HL-60 (cell line): ENCODE measurements around the gene NLK.
A peak's percentile ranks its signal among the peaks of the same experiment; 100 is the strongest.

Source experiments
- DNase-seq, 2 experiments: peaks; one replicate each; pipeline ENCODE4 v3.0.0-alpha.2; 2010 to 2020; ENCODE audit warnings: low read depth in 1 of 2, low spot score in 1 of 2
- H3K27ac ChIP-seq: fragments of 250-450 bp; sonication (Bioruptor Pico); replicated peaks from 2 replicates; pipeline ENCODE4 v1.5.1; 2020; ENCODE audit warnings: mild to moderate bottlenecking, moderate library complexity
- H3K27me3 ChIP-seq: fragments of 250-450 bp; sonication (Bioruptor Pico); 2 replicates; pipeline ENCODE4 v1.5.1; 2021; ENCODE audit warnings: mild to moderate bottlenecking, moderate library complexity; ENCODE audit not compliant: insufficient read depth, poor library complexity, severe bottlenecking
- H3K4me3 ChIP-seq: replicated peaks from 2 replicates; pipeline ENCODE4 v1.5.1; 2011; ENCODE audit warnings: mild to moderate bottlenecking, control low read depth, low read length; ENCODE audit not compliant: insufficient read depth
- GABPA ChIP-seq: IDR thresholded peaks from 2 replicates; pipeline ENCODE4 v1.6.1; 2012; ENCODE audit warnings: low read depth
- POLR2AphosphoS5 ChIP-seq: IDR thresholded peaks from 2 replicates; pipeline ENCODE4 v1.6.1; 2012; ENCODE audit warnings: low read depth
- REST ChIP-seq: IDR thresholded peaks from 2 replicates; pipeline ENCODE4 v1.6.1; 2012; ENCODE audit warnings: low read depth; ENCODE audit not compliant: insufficient replicate concordance
- SPI1 ChIP-seq: IDR thresholded peaks from 2 replicates; pipeline ENCODE4 v1.6.1; 2012; ENCODE audit warnings: low read depth, mild to moderate bottlenecking, borderline replicate concordance
- TF ChIP-seq, protein P1 (sequence below): IDR thresholded peaks from one replicate; pipeline ENCODE4 v1.5.1; 2011; ENCODE audit warnings: low read length, control low read depth, inconsistent platforms; ENCODE audit not compliant: insufficient read depth

Gene NLK

GRCh38 chr17:28039251-28039650 is 3.2 kb upstream of the NLK start:
- Histone ChIP-seq H3K27ac (no peak overlapping the region), H3K27me3 (no peaks in the 10 kb centered on the region), H3K4me3 (no peak overlapping the region)
- no peak for TF ChIP-seq POLR2AphosphoS5
- no peak for TF ChIP-seq REST
- TF ChIP-seq, protein P1, sequence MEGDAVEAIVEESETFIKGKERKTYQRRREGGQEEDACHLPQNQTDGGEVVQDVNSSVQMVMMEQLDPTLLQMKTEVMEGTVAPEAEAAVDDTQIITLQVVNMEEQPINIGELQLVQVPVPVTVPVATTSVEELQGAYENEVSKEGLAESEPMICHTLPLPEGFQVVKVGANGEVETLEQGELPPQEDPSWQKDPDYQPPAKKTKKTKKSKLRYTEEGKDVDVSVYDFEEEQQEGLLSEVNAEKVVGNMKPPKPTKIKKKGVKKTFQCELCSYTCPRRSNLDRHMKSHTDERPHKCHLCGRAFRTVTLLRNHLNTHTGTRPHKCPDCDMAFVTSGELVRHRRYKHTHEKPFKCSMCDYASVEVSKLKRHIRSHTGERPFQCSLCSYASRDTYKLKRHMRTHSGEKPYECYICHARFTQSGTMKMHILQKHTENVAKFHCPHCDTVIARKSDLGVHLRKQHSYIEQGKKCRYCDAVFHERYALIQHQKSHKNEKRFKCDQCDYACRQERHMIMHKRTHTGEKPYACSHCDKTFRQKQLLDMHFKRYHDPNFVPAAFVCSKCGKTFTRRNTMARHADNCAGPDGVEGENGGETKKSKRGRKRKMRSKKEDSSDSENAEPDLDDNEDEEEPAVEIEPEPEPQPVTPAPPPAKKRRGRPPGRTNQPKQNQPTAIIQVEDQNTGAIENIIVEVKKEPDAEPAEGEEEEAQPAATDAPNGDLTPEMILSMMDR = no peak
- no peak for TF ChIP-seq GABPA
- no peak for TF ChIP-seq SPI1
- no peak for DNase-seq

DNA sequence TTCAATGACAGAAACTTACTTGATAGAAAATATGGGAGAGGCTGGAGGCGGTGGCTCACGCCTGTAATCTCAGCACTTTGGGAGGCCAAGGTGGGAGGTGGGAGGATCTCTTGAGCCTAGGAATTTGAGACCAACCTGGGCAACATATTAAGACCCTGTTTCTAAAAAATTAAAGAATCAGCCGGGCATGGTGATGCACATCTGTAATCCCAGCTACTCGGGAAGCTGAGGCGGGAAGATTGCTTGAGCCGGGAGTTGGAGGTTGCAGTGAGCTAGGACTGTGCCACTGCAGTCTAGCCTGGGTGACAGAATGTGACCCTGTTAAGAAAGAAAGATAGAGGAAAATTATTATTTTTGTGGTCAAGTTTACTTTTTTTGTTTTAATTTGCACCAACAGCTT is 2.1 kb upstream of the NLK start:
- Histone ChIP-seq H3K4me3 (peak overlapping the region; percentile 32), H3K27me3 (no peaks in the 10 kb centered on the region), H3K27ac (no peak overlapping the region)
- TF ChIP-seq SPI1 = no peak
- TF ChIP-seq, protein P1 = no peak
- TF ChIP-seq POLR2AphosphoS5 = no peak
- TF ChIP-seq REST = no peak
- TF ChIP-seq GABPA = no peak
- DNase-seq = no peak

DNA sequence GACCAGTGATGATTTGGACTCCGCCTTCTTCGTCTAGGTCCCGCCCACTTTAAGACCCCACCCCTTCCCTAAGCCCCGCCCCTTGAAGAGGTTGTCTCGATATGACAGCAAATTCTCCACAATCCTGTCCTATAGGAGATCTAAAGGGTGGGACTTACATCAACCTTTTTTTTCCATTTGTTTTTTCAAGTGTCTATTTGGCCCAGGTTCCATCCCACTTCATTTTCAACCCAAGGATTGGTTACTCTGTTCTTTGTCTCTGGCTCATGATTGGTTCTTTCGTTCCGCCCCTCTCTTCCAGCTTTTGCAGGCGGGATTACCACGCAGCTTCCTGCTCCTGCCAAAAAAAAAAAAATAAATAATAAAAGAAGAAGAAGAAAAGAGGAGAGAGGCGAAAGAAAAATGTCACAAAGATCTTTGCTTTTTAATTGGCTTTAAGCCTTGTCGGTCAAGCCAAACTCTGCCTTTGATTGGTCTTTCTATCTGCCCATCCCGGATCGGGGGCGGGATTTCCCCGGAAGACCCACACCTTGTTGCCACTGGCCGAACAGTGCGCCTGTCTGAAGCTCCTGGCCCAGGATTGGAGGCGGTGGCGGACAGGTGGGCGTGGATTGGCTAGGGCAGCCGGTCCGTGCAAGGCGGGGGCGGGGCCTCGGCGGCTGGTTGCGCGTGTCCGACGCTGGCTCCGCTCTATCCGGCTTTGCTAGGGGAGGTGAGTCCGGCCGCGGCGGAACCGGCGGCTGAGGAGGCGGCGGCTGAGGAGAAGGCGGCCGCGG is 1.2 kb upstream of the NLK start:
- peak overlapping the region; percentile 83 for H3K4me3 ChIP-seq
- TF ChIP-seq POLR2AphosphoS5 (peak; percentile 59; the same call in 1 of the 2 replicates), SPI1 (no peak), GABPA (peak; percentile 85), REST (no peak)
- TF ChIP-seq, protein P1 = no peak
- DNase-seq = peak; percentile 97 to 100
- H3K27me3 ChIP-seq = no peaks in the 10 kb centered on the region
- peak overlapping the region; percentile 72 for H3K27ac ChIP-seq
